PC-9 (cell line): ENCODE results near the gene IFT122.

Experiments used
- CTCF ChIP-seq: fragments of 200-600 bp; sonication (generic); conservative IDR thresholded peaks from 2 replicates; pipeline ENCODE4 v1.6.1; 2017; ENCODE audit warnings: mixed run types, antibody characterized with exemption, mild to moderate bottlenecking, moderate library complexity
- EZH2 ChIP-seq: fragments of 200-600 bp; sonication (generic); IDR thresholded peaks from 2 replicates; pipeline ENCODE4 v1.8.0; 2017; ENCODE audit warnings: antibody characterized with exemption, low read depth

GRCh38 chr3:129490273-129490675 is 50.2 kb downstream of the IFT122 start:
- peak; percentile 91 for TF ChIP-seq CTCF
- TF ChIP-seq EZH2, result no peak
